Measurements from ENCODE around the gene SLC15A4. TPM values are rescaled to one million over a fixed set of nuclear protein-coding genes. Genes with fewer than 3 reads are reported as not detected.

The SLC15A4 gene
- total RNA-seq, 1 experiment from 2014 or later = 21.6 TPM

GRCh38 chr12:128784030-128784760, 39.6 kb downstream of the SLC15A4 start:
- H2BK12ac ChIP-seq (ENCODE audit: insufficient read length, low read depth, low read length) = no peak overlapping the region
- H4K8ac ChIP-seq (replicated peaks; ENCODE audit: insufficient read length, low read depth, low read length) = no peak overlapping the region

More at GRCh38 chr12:128784030-128784760, 39.6 kb downstream of the SLC15A4 start:
- Histone ChIP-seq H2BK120ac (ENCODE audit: low read depth, low read length, poor library complexity, severe bottlenecking) (no peak overlapping the region), H4K91ac (ENCODE audit: insufficient read length, low read depth, low read length) (no peak overlapping the region), H2AFZ (ENCODE audit: low read length) (no peak overlapping the region), H3K14ac (ENCODE audit: insufficient read depth, low read length) (no peak overlapping the region), H3K23me2 (ENCODE audit: insufficient read length, low read depth, low read length, poor library complexity, severe bottlenecking) (no peaks in the 10 kb centered on the region), H3K27me3 (ENCODE audit: insufficient read depth, low read length) (no peaks in the 10 kb centered on the region), H3K4ac (ENCODE audit: low read depth, low read length) (no peak overlapping the region), H3K23ac (ENCODE audit: insufficient read length, low read depth, low read length) (no peak overlapping the region), H3K79me1 (ENCODE audit: insufficient read depth, low read depth, low read length, poor library complexity, severe bottlenecking) (no peaks in the 10 kb centered on the region), H3T11ph (ENCODE audit: low read length) (no peak overlapping the region), H3K9ac (ENCODE audit: extremely low read depth, insufficient read length, low read length) (no peak overlapping the region), H4K20me1 (ENCODE audit: control insufficient read depth, insufficient read depth, insufficient read length) (no peaks in the 10 kb centered on the region), H3K79me2 (ENCODE audit: insufficient read depth, low read length) (no peaks in the 10 kb centered on the region), H3K4me1 (ENCODE audit: insufficient read depth, low read length) (no peaks in the 10 kb centered on the region; the same call in 1 of the 2 replicates), H3K56ac (ENCODE audit: insufficient read length, low read depth, low read length) (no peak overlapping the region), H2BK5ac (ENCODE audit: insufficient read length, low read length) (no peak overlapping the region), H2AK5ac (ENCODE audit: insufficient read length, low read length) (no peak overlapping the region), H2BK15ac (ENCODE audit: low read depth, low read length) (no peak overlapping the region), H4K5ac (ENCODE audit: insufficient read length, low read depth, low read length) (no peak overlapping the region), H2BK20ac (ENCODE audit: low read depth, low read length, poor library complexity, severe bottlenecking) (no peak overlapping the region), H3K9me3 (ENCODE audit: control insufficient read depth, low read depth, low read length) (no peaks in the 10 kb centered on the region), H3K18ac (ENCODE audit: insufficient read length, low read depth, low read length) (no peak overlapping the region), H3K4me2 (ENCODE audit: insufficient read depth, insufficient read length, low read length) (no peak overlapping the region), H3K27ac (ENCODE audit: insufficient read length, low read depth, low read length) (no peak overlapping the region)
- no peak overlapping the region for H3K4me3 Mint-ChIP-seq
- H3K27me3 Mint-ChIP-seq (ENCODE audit: low read depth) = peaks cover 10% of the 10 kb centered on the region
- no peak overlapping the region for H3K27ac Mint-ChIP-seq
- TF ChIP-seq, protein P1, sequence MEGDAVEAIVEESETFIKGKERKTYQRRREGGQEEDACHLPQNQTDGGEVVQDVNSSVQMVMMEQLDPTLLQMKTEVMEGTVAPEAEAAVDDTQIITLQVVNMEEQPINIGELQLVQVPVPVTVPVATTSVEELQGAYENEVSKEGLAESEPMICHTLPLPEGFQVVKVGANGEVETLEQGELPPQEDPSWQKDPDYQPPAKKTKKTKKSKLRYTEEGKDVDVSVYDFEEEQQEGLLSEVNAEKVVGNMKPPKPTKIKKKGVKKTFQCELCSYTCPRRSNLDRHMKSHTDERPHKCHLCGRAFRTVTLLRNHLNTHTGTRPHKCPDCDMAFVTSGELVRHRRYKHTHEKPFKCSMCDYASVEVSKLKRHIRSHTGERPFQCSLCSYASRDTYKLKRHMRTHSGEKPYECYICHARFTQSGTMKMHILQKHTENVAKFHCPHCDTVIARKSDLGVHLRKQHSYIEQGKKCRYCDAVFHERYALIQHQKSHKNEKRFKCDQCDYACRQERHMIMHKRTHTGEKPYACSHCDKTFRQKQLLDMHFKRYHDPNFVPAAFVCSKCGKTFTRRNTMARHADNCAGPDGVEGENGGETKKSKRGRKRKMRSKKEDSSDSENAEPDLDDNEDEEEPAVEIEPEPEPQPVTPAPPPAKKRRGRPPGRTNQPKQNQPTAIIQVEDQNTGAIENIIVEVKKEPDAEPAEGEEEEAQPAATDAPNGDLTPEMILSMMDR (conservative IDR thresholded peaks at IDR 0.05) = no peak
- H3K9me3 Mint-ChIP-seq = peaks cover 7 to 13% of the 10 kb centered on the region in 2 experiments
- H3K4me1 Mint-ChIP-seq = peaks cover 8 to 9% of the 10 kb centered on the region in 2 experiments
- DNase-seq = no peak
- WGBS (ENCODE audit: extremely low coverage, insufficient read length, low lambda C conversion rate) = no CpG with 5 or more reads among the region's 13 CpGs
- peaks cover 0 to 9% (median 2%) of the 10 kb centered on the region in 3 experiments; a peak in 4 of 7 replicates for H3K36me3 Mint-ChIP-seq (ENCODE audit: insufficient read depth in 1 of 3, low read depth in 3 of 3)
